ENCODE data around the gene CREG2.
A peak's percentile ranks its signal among the peaks of the same experiment; 100 is the strongest.
"Not testable (repeated sequence)": the region's sequence is repeated elsewhere in the genome, so short reads cannot be mapped to it uniquely, and the experiment has no call there.

CREG2 gene

GRCh38 chr2:101341901-101342624 lies 45.2 kb downstream of the CREG2 start:
- peak; percentile 61 for DNase-seq

- no peak for DNase-seq
Measured at GRCh38 chr2:101341421-101341820, 45.9 kb downstream of the CREG2 start.

- no peak for DNase-seq
Measured at GRCh38 chr2:101340141-101340551, 47.2 kb downstream of the CREG2 start.

- no peak for DNase-seq
Measured at GRCh38 chr2:101339266-101339880, 47.9 kb downstream of the CREG2 start.

- no peak for DNase-seq
Measured at GRCh38 chr2:101337877-101338276, 49.4 kb downstream of the CREG2 start.

GRCh38 chr2:101332885-101333766 lies 54.2 kb downstream of the CREG2 start:
- no peak for DNase-seq

- no peak for DNase-seq
Measured at GRCh38 chr2:101331202-101331601, 56.1 kb downstream of the CREG2 start.

- no peak for DNase-seq
Measured at GRCh38 chr2:101330253-101330933, 56.9 kb downstream of the CREG2 start.

- DNase-seq, result no peak
Measured at GRCh38 chr2:101329026-101329425, 58.3 kb downstream of the CREG2 start.

- DNase-seq, result no peak
Measured at GRCh38 chr2:101328474-101329007, 58.8 kb downstream of the CREG2 start.

GRCh38 chr2:101327863-101328394 lies 59.4 kb downstream of the CREG2 start:
- DNase-seq, result no peak

GRCh38 chr2:101325425-101325824 lies 61.9 kb downstream of the CREG2 start:
- no peak for DNase-seq

- not testable (repeated sequence) for DNase-seq
Measured at GRCh38 chr2:101316568-101316967, 70.7 kb downstream of the CREG2 start.

GRCh38 chr2:101311696-101312017 lies 75.6 kb downstream of the CREG2 start:
- DNase-seq, result no peak

- no peak for DNase-seq
Measured at GRCh38 chr2:101310834-101311695, 76.2 kb downstream of the CREG2 start.

GRCh38 chr2:101310090-101310833 lies 77.0 kb downstream of the CREG2 start:
- no peak for DNase-seq

GRCh38 chr2:101308432-101309210 lies 78.7 kb downstream of the CREG2 start, which contains the start of gene RNF149:
TSS of gene RNF149 (minus strand) at chr2:101308701. CDS start at chr2:101308588, 113 bp downstream.
- DNase-seq, result peak; percentile 94

GRCh38 chr2:101307950-101308431 lies 79.3 kb downstream of the CREG2 start:
- DNase-seq, result no peak

- no peak for DNase-seq
Measured at GRCh38 chr2:101307503-101307902, 79.8 kb downstream of the CREG2 start.

GRCh38 chr2:101306410-101306809 lies 80.9 kb downstream of the CREG2 start:
- no peak for DNase-seq
